GM18951 (cell line): ENCODE results near the gene IREB2.

Experiments used
- POLR2A ChIP-seq: IDR thresholded peaks from 4 replicates; pipeline ENCODE4 v1.6.1; 2011; ENCODE audit warnings: mild to moderate bottlenecking; ENCODE audit not compliant: insufficient read length, insufficient read depth; ENCODE audit errors: extremely low read depth
- in situ Hi-C: fragments of 300-500 bp; cut with MboI; formaldehyde crosslinking; loops from one replicate; pipeline ENCODE4 v1.12.0; 2022; ENCODE audit warnings: low sequenced_read_pairs, mixed read lengths, inconsistent platforms; ENCODE audit not compliant: unreplicated experiment

IREB2 gene

DNA sequence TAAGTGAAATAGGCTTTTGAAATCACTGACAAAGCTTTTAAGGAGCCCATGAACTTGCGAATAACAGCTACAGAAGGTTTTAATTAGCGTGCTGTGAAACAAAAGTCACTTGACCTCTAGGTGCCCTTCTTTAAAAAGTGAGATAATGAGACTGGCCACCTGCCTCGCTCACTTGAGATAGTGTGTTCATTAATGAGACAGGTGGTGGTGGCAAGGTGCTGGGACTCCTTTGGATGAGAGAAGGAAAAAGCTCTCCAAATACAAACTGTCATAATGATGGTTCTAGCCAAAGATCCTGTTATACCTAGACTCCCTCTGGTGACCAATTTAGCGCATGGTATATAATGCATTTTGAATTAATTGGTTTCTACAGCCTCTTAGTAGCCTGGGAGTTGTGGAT is 22.7 kb upstream of the IREB2 start:
- in situ Hi-C loops = no loop called here
- no peak for TF ChIP-seq POLR2A

- in situ Hi-C loops = no loop called here
- TF ChIP-seq POLR2A = no peak
Observed at GRCh38 chr15:78417754-78418630, 20.0 kb upstream of the IREB2 start.

DNA sequence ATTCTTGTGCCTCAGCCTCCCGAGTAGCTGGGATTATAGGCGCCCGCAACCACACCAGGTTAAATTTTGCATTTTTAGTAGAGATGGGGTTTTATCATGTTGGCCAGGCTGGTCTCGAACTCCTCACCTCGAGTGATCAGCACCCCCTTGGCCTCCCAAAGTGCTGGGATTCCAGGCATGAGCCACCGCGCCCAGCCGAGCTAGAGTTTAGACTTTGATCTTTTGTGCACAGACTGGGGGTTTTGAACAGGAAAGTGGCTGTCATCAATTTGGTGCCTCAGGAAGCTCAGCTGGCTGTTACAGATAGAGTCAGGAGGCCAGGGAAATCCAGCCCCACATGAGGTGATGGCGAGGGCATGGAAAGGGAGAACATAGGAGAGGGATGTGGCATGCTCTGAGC is 19.3 kb upstream of the IREB2 start:
- in situ Hi-C loops = no loop called here
- no peak for TF ChIP-seq POLR2A

- in situ Hi-C loops = no loop called here
- no peak for TF ChIP-seq POLR2A
Observed at GRCh38 chr15:78419367-78419766, 18.6 kb upstream of the IREB2 start.

GRCh38 chr15:78420220-78420619 is 17.8 kb upstream of the IREB2 start:
- TF ChIP-seq POLR2A = no peak
- in situ Hi-C loops = no loop called here

DNA sequence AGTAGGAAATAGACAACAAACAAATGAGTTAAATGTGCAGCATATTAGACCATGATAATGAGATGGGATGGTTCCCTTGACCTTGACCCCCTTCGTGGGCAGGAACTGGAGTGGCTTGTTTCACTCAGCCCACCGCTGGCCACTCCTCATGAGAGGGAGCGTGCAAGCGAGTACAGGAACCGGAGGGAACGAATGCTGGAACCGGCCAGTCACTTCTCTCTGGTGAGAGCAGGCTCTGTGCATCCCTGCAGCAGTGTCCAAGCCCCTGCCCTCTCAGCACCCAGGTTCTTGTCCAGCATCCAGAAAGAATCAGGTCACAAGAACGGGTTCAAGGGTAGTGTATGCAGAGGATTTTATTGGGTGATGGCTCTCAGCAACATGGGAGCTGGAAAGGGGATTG is 17.2 kb upstream of the IREB2 start:
- in situ Hi-C loops = no loop called here
- TF ChIP-seq POLR2A = no peak

DNA sequence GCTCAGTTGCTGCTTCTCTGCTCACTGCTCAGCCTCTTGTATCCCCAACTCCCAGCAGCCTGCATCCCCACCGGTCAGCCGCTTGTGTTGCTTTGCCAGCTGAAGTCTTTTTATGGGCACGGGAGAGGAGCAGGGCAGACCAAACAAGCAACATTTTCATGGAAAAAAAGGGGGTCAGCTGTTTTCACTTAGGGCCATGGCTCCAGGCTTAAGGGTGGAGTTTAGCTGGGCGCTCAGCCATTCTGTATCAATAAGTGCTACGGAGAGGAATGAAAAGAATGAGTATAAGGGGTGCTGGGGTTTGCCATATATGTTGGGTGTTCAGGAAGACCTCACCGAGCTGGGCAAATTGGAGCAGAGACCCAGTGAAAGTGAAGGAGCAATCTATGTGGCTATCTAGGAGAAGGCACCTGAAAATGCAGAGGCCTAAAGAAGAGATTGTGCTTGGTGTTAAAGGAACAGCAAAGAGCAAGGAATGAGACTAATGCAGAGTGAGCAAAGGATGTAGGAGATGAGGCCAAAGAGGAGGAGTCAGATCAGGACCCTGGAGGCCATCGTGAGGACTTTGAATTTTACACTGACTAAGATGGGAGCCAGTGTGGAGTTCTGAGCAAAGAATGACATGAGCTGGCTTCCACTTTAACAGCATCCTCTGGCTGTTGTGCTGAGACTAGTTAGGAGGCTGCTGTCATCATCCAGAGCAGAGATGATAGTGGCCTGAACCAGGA is 16.6 kb upstream of the IREB2 start:
- no peak for TF ChIP-seq POLR2A
- in situ Hi-C loops = no loop called here

- TF ChIP-seq POLR2A = no peak
- in situ Hi-C loops = no loop called here
Observed at GRCh38 chr15:78422571-78423340, 15.3 kb upstream of the IREB2 start.

- in situ Hi-C loops = no loop called here
- TF ChIP-seq POLR2A = no peak
Observed at GRCh38 chr15:78424673-78425072, 13.3 kb upstream of the IREB2 start.

- TF ChIP-seq POLR2A = no peak
- in situ Hi-C loops = no loop called here
Observed at GRCh38 chr15:78425643-78426042, 12.4 kb upstream of the IREB2 start.

DNA sequence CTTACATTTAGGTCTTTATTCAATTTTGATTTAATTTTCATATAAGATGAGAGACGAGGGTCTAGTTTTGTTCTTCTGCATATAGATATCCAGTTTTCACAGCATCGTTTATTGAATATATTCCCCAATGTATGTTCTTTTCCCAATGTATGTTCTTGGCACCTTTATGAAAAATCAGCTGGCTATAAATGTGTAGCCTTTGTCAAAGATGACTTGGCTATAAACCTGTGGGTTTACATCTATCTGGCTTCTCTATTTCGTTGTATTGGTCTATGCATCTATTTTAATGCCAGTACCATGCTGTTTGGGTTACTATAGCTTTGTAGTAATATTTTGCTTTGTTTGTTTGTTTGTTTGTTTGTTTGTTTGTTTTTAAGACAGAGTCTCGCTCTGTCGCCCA is 11.7 kb upstream of the IREB2 start:
- no peak for TF ChIP-seq POLR2A
- in situ Hi-C loops = no loop called here

GRCh38 chr15:78427953-78428352 is 10.1 kb upstream of the IREB2 start:
- TF ChIP-seq POLR2A = no peak
- in situ Hi-C loops = no loop called here

DNA sequence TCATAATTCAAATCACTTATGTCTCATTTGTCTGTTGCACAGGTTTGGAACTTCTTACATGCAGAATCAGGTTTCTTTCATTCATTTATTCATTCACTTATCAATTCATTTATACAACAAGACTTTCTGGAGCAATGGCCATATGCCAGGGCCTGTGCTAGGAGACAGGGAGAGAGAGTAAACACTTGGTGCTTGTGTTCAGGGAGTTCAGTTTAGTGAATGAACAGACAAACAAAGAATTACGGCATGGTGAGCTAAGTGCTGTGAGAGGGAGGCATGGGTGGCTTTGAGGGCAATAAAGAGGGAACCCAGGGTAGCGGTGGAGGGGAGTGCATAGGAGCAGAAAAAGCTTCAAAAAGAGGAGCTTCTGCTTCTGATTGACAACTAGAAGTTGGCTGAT is 8.5 kb upstream of the IREB2 start:
- in situ Hi-C loops = no loop called here
- no peak for TF ChIP-seq POLR2A
